Liver (tissue), 9 donors: ENCODE data around the gene PI4K2A. TPM values are rescaled to one million over a fixed set of nuclear protein-coding genes. Genes with fewer than 3 reads are reported as not detected.
"Not testable (repeated sequence)": the region's sequence is repeated elsewhere in the genome, so short reads cannot be mapped to it uniquely, and the experiment has no call there.

Source experiments
- DNase-seq: peaks from one replicate; pipeline ENCODE4 v3.0.0-alpha.2; 2017; ENCODE audit warnings: low spot score
- H3K27ac ChIP-seq, 2 donors: one replicate each; pipeline ENCODE4 v1.7.0; 2013; ENCODE audit warnings: inconsistent platforms in 2 of 2, low read length in 2 of 2, control low read depth in 1 of 2, low read depth in 1 of 2, mild to moderate bottlenecking in 1 of 2
- H3K27me3 ChIP-seq, 4 donors: one replicate each; pipeline versions ENCODE4 v1.6.1 to v1.7.0; 2013; ENCODE audit warnings: low read length in 3 of 4, inconsistent platforms in 1 of 4, mild to moderate bottlenecking in 1 of 4, moderate library complexity in 1 of 4; ENCODE audit not compliant: control insufficient read depth in 4 of 4, insufficient read depth in 4 of 4
- H3K36me3 ChIP-seq, 4 donors: one replicate each; pipeline versions ENCODE4 v1.6.1 to v1.7.0; 2013; ENCODE audit warnings: low read length in 3 of 4, mild to moderate bottlenecking in 3 of 4, low read depth in 1 of 4, moderate library complexity in 1 of 4; ENCODE audit not compliant: control insufficient read depth in 4 of 4, insufficient read depth in 3 of 4
- H3K4me1 ChIP-seq, 4 donors: one replicate each; pipeline versions ENCODE4 v1.6.1 to v1.7.0; 2013; ENCODE audit warnings: low read length in 3 of 4, mild to moderate bottlenecking in 3 of 4, moderate library complexity in 1 of 4; ENCODE audit not compliant: control insufficient read depth in 4 of 4, insufficient read depth in 4 of 4
- H3K4me3 ChIP-seq, 3 donors: one replicate each; pipeline versions ENCODE4 v1.6.1 to v1.7.0; 2013; ENCODE audit warnings: low read length in 3 of 3, control low read depth in 1 of 3, low read depth in 1 of 3, mild to moderate bottlenecking in 1 of 3
- H3K9ac ChIP-seq, 2 donors: one replicate each; pipeline ENCODE4 v1.7.0; 2013; ENCODE audit warnings: low read length in 2 of 2, mild to moderate bottlenecking in 2 of 2, moderate library complexity in 2 of 2, control low read depth in 1 of 2, low read depth in 1 of 2
- H3K9me3 ChIP-seq, 4 donors: one replicate each; pipeline versions ENCODE4 v1.6.1 to v1.7.0; 2013; ENCODE audit warnings: low read length in 3 of 4; ENCODE audit not compliant: control insufficient read depth in 4 of 4
- ATF3 ChIP-seq: IDR thresholded peaks from 2 replicates; pipeline ENCODE4 v1.6.1; 2016; ENCODE audit warnings: antibody characterized with exemption
- CTCF ChIP-seq: fragments of 150-350 bp; IDR thresholded peaks from 2 replicates; pipeline ENCODE4 v1.5.1; 2017; ENCODE audit warnings: improper control_type of control experiment, low read depth, low read length; ENCODE audit not compliant: missing input control
- EGR1 ChIP-seq, 2 donors: IDR thresholded peaks; 2 replicates each; pipeline ENCODE4 v1.6.1; 2016 to 2018; ENCODE audit warnings: antibody characterized with exemption in 2 of 2, low read depth in 2 of 2
- FOXA2 ChIP-seq: IDR thresholded peaks from 2 replicates; pipeline ENCODE4 v1.6.1; 2016; ENCODE audit warnings: antibody characterized with exemption
- GABPA ChIP-seq, 2 donors: IDR thresholded peaks in 1 of 2; conservative IDR thresholded peaks in 1 of 2; 2 replicates each; pipeline ENCODE4 v1.6.1; 2016; ENCODE audit warnings: antibody characterized with exemption in 2 of 2, mild to moderate bottlenecking in 1 of 2, moderate library complexity in 1 of 2
- HNF4A ChIP-seq, 2 donors: conservative IDR thresholded peaks; 2 replicates each; pipeline ENCODE4 v1.6.1; 2016; ENCODE audit warnings: antibody characterized with exemption in 2 of 2, mild to moderate bottlenecking in 2 of 2
- MAX ChIP-seq: IDR thresholded peaks from 2 replicates; pipeline ENCODE4 v1.6.1; 2016; ENCODE audit warnings: antibody characterized with exemption
- NR2F2 ChIP-seq: IDR thresholded peaks from 2 replicates; pipeline ENCODE4 v1.6.1; 2016; ENCODE audit warnings: antibody characterized with exemption
- RAD21 ChIP-seq, 2 donors: IDR thresholded peaks; 2 replicates each; pipeline ENCODE4 v1.6.1; 2016; ENCODE audit warnings: antibody characterized with exemption in 2 of 2, mild to moderate bottlenecking in 2 of 2
- RXRA ChIP-seq, 2 donors: IDR thresholded peaks; 2 replicates each; pipeline ENCODE4 v1.6.1; 2017 to 2018; ENCODE audit warnings: antibody characterized with exemption in 2 of 2, mild to moderate bottlenecking in 1 of 2
- SP1 ChIP-seq: IDR thresholded peaks from 2 replicates; pipeline ENCODE4 v1.6.1; 2018; ENCODE audit warnings: antibody characterized with exemption, mild to moderate bottlenecking
- TAF1 ChIP-seq: conservative IDR thresholded peaks from 2 replicates; pipeline ENCODE4 v1.6.1; 2016; ENCODE audit warnings: antibody characterized with exemption, mild to moderate bottlenecking
- YY1 ChIP-seq: IDR thresholded peaks from 2 replicates; pipeline ENCODE4 v1.6.1; 2016; ENCODE audit warnings: antibody characterized with exemption, mild to moderate bottlenecking
- ZBTB33 ChIP-seq: IDR thresholded peaks from 2 replicates; pipeline ENCODE4 v1.6.1; 2016; ENCODE audit warnings: antibody characterized with exemption
- WGBS: extraction: QIAGEN DNeasy Blood & Tissue Kit; methylation state at CpG from one replicate; pipeline ENCODE4 v1.1.7; 2013; 5-methylcytosine and 5-hydroxymethylcytosine counted together
- polyA plus RNA-seq, 2 donors: library from polyadenylated mRNA; stranded (reverse) in 1 of 2; unstranded in 1 of 2; fragments of 200-250 nt in 1 of 2; fragments of >200 nt in 1 of 2; fragmentation: Nextera tagmentation in 1 of 2; extraction: Ambion mirVana in 1 of 2; gene quantifications; one replicate each; pipeline versions ENCODE4 v1.2.1 to v1.2.3, GENCODE V29; 2013 to 2015
- total RNA-seq, 2 donors: library from RNA; depleted of rRNA; stranded (reverse); fragments of >200 nt; gene quantifications; one replicate each; pipeline ENCODE4 v1.2.3, GENCODE V29; 2014
- TF ChIP-seq, protein P1 (sequence below): IDR thresholded peaks from 2 replicates; pipeline ENCODE4 v1.6.1; 2016; ENCODE audit warnings: antibody characterized with exemption, mild to moderate bottlenecking
- donor health status: healthy.
- donor health status: healthy.
- donor health status: healthy.
- donor health status: healthy.
- donor health status: healthy.

Gene PI4K2A
- total and polyA plus RNA-seq, 4 donors = 4.4 to 17.6 (median 11.2) TPM

DNA sequence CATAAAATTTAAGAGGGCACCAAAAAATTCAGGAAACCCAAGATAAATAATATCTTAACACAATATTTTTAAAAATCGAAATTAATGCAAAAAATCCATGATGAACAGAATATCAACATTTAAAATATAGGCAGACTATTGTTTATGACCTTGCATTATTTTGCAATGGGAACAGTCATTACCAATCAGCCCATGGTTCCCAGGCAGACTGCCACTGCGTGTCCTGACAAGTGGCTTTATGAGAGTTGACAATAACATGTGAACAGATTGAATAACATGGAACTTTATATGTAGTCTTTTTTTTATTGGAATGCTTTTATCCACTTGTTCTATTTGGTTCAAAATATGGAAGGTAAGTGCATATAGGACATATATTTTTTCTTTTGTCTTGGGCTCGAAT is 49.7 kb downstream of the PI4K2A start:
- H3K27ac ChIP-seq = no peak overlapping the region
- H3K9me3 ChIP-seq = peaks cover 0 to 2% (median 0%) of the 10 kb centered on the region in 4 donors
- no peak for DNase-seq
- 93% methylated on average over 3 of the region's 3 CpGs for WGBS
- H3K9ac ChIP-seq = no peak overlapping the region
- peaks cover 2 to 21% (median 12%) of the 10 kb centered on the region in 4 donors for H3K4me1 ChIP-seq
- TF ChIP-seq YY1 = no peak
- TF ChIP-seq TAF1 = no peak
- TF ChIP-seq RXRA (IDR thresholded peaks at IDR 0.05) = no peak
- TF ChIP-seq SP1 = no peak
- TF ChIP-seq HNF4A (conservative IDR thresholded peaks at IDR 0.05) = no peak
- TF ChIP-seq FOXA2 = no peak
- TF ChIP-seq MAX = no peak
- no peak for TF ChIP-seq EGR1 (IDR thresholded peaks at IDR 0.05; ENCODE audit: low read depth in 2 of 2)
- TF ChIP-seq, protein P1, sequence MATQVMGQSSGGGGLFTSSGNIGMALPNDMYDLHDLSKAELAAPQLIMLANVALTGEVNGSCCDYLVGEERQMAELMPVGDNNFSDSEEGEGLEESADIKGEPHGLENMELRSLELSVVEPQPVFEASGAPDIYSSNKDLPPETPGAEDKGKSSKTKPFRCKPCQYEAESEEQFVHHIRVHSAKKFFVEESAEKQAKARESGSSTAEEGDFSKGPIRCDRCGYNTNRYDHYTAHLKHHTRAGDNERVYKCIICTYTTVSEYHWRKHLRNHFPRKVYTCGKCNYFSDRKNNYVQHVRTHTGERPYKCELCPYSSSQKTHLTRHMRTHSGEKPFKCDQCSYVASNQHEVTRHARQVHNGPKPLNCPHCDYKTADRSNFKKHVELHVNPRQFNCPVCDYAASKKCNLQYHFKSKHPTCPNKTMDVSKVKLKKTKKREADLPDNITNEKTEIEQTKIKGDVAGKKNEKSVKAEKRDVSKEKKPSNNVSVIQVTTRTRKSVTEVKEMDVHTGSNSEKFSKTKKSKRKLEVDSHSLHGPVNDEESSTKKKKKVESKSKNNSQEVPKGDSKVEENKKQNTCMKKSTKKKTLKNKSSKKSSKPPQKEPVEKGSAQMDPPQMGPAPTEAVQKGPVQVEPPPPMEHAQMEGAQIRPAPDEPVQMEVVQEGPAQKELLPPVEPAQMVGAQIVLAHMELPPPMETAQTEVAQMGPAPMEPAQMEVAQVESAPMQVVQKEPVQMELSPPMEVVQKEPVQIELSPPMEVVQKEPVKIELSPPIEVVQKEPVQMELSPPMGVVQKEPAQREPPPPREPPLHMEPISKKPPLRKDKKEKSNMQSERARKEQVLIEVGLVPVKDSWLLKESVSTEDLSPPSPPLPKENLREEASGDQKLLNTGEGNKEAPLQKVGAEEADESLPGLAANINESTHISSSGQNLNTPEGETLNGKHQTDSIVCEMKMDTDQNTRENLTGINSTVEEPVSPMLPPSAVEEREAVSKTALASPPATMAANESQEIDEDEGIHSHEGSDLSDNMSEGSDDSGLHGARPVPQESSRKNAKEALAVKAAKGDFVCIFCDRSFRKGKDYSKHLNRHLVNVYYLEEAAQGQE = no peak
- no peak for TF ChIP-seq NR2F2
- no peak for TF ChIP-seq GABPA (IDR thresholded peaks at IDR 0.05 in 1 of 2, conservative IDR thresholded peaks at IDR 0.05 in 1 of 2)
- TF ChIP-seq ZBTB33 = no peak
- no peak for TF ChIP-seq RAD21 (IDR thresholded peaks at IDR 0.05)
- no peak for TF ChIP-seq ATF3
- no peak for TF ChIP-seq CTCF
- no peak overlapping the region for H3K4me3 ChIP-seq
- no peaks in the 10 kb centered on the region for H3K36me3 ChIP-seq
- no peaks in the 10 kb centered on the region for H3K27me3 ChIP-seq

DNA sequence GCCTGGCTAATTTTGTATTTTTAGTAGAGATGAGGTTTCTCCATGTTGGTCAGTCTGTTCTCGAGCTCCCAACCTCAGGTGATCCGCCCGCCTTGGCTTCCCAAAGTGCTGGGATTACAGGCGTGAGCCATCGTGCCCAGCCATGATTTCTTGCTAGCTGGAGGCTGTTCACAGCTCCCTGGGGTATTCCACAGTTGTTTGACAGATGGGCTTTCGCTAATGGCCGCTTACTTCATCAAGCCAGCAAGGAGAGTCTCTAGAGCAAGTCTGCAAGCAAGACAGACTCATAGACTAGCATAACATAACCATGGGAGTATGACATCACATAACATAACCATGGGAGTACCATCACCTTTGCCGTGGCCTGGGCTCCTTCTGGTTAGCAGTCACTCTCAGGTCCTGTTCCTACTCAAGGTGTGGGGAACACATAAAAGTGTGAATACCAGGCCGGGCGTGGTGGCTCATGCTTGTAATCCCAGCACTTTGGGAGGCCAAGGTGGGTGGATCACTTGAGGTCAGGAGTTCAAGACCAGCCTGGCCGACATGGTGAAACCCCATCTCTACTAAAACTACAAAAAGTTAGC is 57.7 kb downstream of the PI4K2A start:
- 92% methylated on average over 11 of the region's 11 CpGs for WGBS
- not testable (repeated sequence) for H3K9ac ChIP-seq, DNase-seq, H3K4me1 ChIP-seq, H3K4me3 ChIP-seq, H3K36me3 ChIP-seq, H3K27ac ChIP-seq, H3K9me3 ChIP-seq, H3K27me3 ChIP-seq
